HG02763 (cell line): ENCODE measurements around the gene NTNG2.

Source experiments
- ATAC-seq: cut with Tn5 transposase; IDR thresholded peaks from one replicate; pipeline ENCODE4 v1.9.1; 2021; ENCODE audit warnings: mild to moderate bottlenecking, moderate library complexity; ENCODE audit not compliant: unreplicated experiment

The NTNG2 gene

GRCh38 chr9:132200706-132201105 lies 38.8 kb downstream of the NTNG2 start:
- no peak for ATAC-seq

GRCh38 chr9:132201139-132201538 lies 39.3 kb downstream of the NTNG2 start:
- ATAC-seq: no peak

- ATAC-seq: no peak
These were observed 40.2 kb downstream of the NTNG2 start for GRCh38 chr9:132201780-132202703.

DNA sequence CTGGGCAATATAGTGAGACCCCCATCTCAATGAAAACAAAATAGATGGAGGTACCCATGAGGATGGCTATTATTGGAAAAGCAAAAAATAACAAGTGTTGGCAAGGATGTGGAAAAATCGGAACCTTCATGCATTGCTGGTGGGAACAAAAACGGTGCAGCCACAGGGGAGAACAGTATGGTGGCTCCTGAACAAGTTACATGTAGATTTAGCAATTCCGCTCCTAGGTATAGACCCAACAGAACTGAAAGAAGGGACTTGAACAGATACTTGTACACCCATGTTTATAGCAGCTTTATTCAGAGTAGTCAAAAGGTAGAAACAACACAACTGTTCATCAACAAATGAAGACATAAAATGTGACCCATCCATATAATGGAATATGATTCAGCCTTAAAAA lies 43.0 kb downstream of the NTNG2 start:
- no peak for ATAC-seq

DNA sequence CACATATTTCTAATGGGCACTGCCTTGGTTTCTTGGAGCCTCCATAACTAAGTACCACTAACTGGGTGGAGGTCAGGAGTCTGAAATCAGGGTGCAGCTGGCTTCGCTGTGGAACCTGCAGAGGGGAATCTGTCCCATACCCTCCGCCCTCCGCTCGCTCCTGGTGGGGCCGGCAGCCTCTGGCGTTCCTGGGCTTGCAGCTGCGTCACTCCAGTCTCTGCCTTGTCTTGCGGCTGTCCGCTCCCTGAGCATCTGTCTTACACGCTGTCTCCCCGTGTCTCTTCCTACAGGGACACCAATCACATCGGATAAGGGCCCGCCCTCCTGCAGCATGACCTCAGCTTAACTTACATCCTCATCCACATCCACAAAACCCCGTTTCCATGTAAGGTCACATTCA lies 45.4 kb downstream of the NTNG2 start:
- no peak for ATAC-seq

GRCh38 chr9:132207839-132208615 lies 46.2 kb downstream of the NTNG2 start:
- no peak for ATAC-seq

- no peak for ATAC-seq
These were observed 47.4 kb downstream of the NTNG2 start for GRCh38 chr9:132209228-132209627.

- no peak for ATAC-seq
These were observed 48.8 kb downstream of the NTNG2 start for GRCh38 chr9:132210472-132211145.

DNA sequence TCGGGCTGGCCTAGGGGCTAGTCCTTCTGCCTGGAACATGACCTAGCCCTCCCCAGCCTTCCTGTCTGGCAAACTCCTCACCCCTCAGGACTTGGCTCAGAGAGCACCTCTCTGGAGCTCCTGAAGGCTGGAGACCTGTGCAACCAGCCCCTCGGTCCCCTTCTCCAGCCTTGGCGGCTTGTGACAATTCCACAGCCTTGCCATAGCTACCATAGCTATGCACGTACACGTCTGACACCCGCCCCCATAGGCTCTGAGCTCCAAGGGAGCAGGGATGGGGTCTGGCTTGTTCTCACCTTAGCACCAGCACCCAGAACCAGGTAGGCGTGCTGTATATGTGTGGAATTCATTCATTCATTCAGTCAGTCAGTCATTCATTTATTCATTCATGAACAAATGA lies 49.7 kb downstream of the NTNG2 start:
- no peak for ATAC-seq

GRCh38 chr9:132214027-132214622 lies 52.3 kb downstream of the NTNG2 start:
- no peak for ATAC-seq

- ATAC-seq: no peak
These were observed 55.2 kb downstream of the NTNG2 start for GRCh38 chr9:132216861-132217619.

DNA sequence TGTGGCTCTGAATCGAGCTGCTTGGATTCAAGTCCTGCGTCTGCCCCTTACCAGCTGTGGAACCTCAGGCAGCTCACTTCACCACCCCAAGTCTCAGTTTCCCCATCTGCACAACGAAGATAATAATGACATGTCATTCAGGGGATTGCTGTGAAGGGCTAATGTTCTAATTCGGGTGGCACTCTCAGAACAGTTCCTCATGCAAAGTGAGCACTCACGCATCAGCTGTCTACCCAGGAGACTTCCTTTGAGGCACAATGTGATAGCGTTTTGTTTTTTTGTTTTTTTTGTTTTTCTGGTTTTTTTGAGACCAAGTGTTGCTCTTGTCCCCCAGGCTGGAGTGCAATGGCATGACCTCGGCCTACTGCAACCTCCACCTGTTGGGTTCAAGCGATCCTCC lies 56.4 kb downstream of the NTNG2 start:
- no peak for ATAC-seq

- no peak for ATAC-seq
These were observed 60.1 kb downstream of the NTNG2 start for GRCh38 chr9:132221941-132222340.

DNA sequence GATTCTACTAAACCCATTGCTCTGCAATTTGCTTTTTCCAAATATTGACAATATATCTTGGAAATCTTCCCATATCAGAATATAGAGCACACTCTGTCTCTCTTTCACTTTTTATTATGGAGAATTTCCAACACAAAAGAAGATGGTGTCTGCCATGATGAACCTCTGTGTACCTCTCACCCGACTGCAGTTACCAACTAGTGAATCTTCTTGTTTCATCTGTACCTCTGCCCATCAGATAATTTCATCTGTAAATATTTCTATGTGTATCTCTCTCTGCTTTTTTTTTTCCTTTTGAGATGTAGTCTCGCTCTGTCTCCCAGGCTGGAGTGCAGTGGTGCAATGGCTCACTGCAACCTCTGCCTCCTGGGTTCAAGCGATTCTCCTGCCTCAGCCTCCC lies 62.8 kb downstream of the NTNG2 start:
- ATAC-seq: no peak

DNA sequence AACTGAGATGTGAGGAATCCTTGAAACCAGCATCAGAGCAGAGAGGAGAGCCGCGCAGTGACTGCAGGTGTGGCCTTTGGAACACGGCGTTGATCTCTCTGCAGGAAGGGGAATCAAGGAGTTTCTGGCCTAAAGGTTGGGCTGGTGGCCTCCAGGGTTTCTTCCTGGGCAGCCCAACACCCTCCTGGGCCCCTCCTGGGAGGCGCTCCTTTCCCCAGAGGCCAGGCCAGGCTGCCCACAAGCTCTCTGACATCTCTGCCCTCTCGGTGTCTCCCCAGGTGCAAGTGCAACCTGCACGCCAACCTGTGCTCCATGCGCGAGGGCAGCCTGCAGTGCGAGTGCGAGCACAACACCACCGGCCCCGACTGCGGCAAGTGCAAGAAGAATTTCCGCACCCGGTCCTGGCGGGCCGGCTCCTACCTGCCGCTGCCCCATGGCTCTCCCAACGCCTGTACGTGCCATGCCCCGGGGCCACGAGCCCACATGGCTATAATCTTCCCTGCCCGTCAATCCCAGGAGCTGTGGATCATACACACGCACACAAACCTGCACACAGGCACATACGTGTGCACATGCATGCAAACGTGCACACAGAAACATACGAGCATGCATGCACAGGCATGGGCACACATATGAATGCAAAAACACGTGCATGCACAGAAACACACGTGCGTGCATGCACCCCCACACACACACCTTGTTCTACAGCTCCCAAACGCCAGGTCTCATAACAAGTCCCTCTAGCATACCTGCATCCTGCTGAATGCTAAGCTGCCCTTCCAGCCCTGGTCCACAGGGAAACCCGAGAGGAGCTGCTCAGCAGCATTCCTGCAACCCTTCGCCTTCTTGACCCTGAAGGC lies 64.9 kb downstream of the NTNG2 start:
- ATAC-seq: no peak

- no peak for ATAC-seq
These were observed 66.2 kb downstream of the NTNG2 start for GRCh38 chr9:132228062-132228461.

- no peak for ATAC-seq
These were observed 68.7 kb downstream of the NTNG2 start for GRCh38 chr9:132230605-132231004.

DNA sequence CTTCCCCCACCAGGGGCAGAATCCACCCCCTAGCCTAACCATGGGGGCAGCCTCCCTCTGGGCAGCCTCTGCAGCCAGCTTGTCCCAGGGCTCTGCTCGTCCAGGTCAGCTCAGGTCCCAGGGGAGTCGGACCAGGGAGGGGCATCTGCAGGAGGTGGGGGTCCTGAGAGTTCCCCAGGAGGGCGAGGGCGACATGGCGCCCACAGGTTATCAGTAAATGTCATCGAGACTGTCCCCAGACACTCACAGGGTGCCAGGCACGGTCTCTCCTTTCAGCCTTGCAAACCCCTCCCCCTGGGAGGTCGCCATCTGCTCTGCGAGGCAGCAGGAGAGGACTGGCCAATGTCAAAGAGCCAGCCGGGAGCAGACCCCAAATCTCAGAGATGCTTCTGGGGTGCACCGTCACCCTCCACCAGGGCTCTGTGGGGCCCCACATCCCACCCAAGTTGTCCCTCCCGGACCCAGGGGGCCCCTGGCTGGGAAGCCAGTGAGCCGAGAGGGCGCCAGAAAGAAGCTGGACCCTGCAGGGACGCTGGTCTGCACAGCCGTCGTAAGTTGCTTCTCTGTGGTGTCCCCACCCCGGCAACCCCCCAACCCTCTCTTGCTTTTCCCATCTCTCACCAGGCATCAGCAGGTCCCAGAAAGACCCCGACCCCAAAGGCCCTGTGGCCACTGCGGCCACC lies 69.3 kb downstream of the NTNG2 start:
- ATAC-seq: no peak

- ATAC-seq: no peak
These were observed 70.7 kb downstream of the NTNG2 start for GRCh38 chr9:132232522-132232921.
